HepG2 (cell line): ENCODE measurements around the gene TALDO1. TPM values are rescaled to one million over a fixed set of nuclear protein-coding genes. Genes with fewer than 3 reads are reported as not detected.

Source experiments
- ATAC-seq: fragments of 200-7000 bp; cut with Tn5 transposase; 3 replicates; pipeline ENCODE4 v1.9.1; 2020; ENCODE audit warnings: mild to moderate bottlenecking, moderate library complexity
- BruUV-seq: library from RNA; stranded (reverse); fragments of 400-500 nt; replicated peaks from 2 replicates; lab custom pipeline; 2021; lab: Mats Ljungman, UMichigan
- CTCF ChIA-PET: fragments of 300-600 bp; formaldehyde crosslinking; extraction: SDS; loops from one replicate; lab custom pipeline; 2021; ENCODE audit warnings: low total read pairs, inconsistent platforms, low intra/inter-chr PET ratio; lab: Yijun Ruan, JAX
- POLR2A ChIA-PET: fragments of 350-600 bp; sonication (Branson Sonifier 250); formaldehyde crosslinking; loops from one replicate; lab custom pipeline; 2020; ENCODE audit warnings: antibody characterized with exemption, inconsistent platforms; lab: Yijun Ruan, JAX
- DNase-seq: peaks from one replicate; pipeline ENCODE4 v3.0.0-alpha.2; 2015; ENCODE audit warnings: low spot score
- FAIRE-seq: peaks from 3 replicates; lab custom pipeline; 2011; peaks lifted over from hg19 to GRCh38; lab: Jason Lieb, UNC
- H2AFZ ChIP-seq: one replicate; pipeline ENCODE4 v1.6.1; 2011; ENCODE audit warnings: low read length, inconsistent platforms
- H3K27ac ChIP-seq: fragments of 300-600 bp; 3 replicates; pipeline ENCODE4 v1.8.0; 2011; ENCODE audit warnings: mixed run types, mild to moderate bottlenecking, mixed read lengths, low read length, inconsistent platforms; ENCODE audit not compliant: insufficient read depth; ENCODE audit errors: extremely low read length
- H3K27me3 ChIP-seq, 2 experiments: fragments of 200-600 bp in 1 of 2; 2 replicates in 1 of 2; 3 replicates in 1 of 2; pipeline versions ENCODE4 v1.6.0 to v1.8.0; 2011; ENCODE audit warnings: low read length in 2 of 2, mild to moderate bottlenecking in 2 of 2, moderate library complexity in 2 of 2, inconsistent platforms in 1 of 2; ENCODE audit not compliant: insufficient read depth in 2 of 2, control insufficient read depth in 1 of 2
- H3K36me3 ChIP-seq, 2 experiments: fragments of 200-600 bp in 1 of 2; replicated peaks in 1 of 2; 2 replicates in 1 of 2; 3 replicates in 1 of 2; pipeline versions ENCODE4 v1.5.1 to v1.8.0; 2011; ENCODE audit warnings: low read length in 2 of 2, inconsistent platforms in 1 of 2; ENCODE audit not compliant: insufficient read depth in 2 of 2, control insufficient read depth in 1 of 2
- H3K4me1 ChIP-seq: 2 replicates; pipeline ENCODE4 v1.5.1; 2012; ENCODE audit warnings: low read length, inconsistent platforms; ENCODE audit not compliant: insufficient read depth
- H3K4me2 ChIP-seq: 2 replicates; pipeline ENCODE4 v1.6.0; 2011; ENCODE audit warnings: low read depth, low read length, inconsistent platforms
- H3K4me3 ChIP-seq, 3 experiments: fragments of 200-600 bp in 1 of 3; sonication (generic), shearing (Covaris generic) in 1 of 3; replicated peaks in 1 of 3; 2 replicates each; pipeline ENCODE4 v1.5.1; 2011 to 2016; ENCODE audit warnings: low read length in 3 of 3, inconsistent platforms in 2 of 3, low read depth in 2 of 3, mild to moderate bottlenecking in 2 of 3, control low read depth in 1 of 3, mixed read lengths in 1 of 3; ENCODE audit not compliant: insufficient read depth in 1 of 3
- H3K79me2 ChIP-seq: one replicate; pipeline ENCODE4 v1.6.1; 2011; ENCODE audit warnings: low read length, inconsistent platforms; ENCODE audit not compliant: insufficient read depth
- H3K9ac ChIP-seq: 2 replicates; pipeline ENCODE4 v1.6.0; 2011; ENCODE audit warnings: mild to moderate bottlenecking, low read depth, low read length, inconsistent platforms; ENCODE audit not compliant: insufficient read depth
- H3K9me3 ChIP-seq: 2 replicates; pipeline ENCODE4 v1.5.1; 2012; ENCODE audit warnings: mild to moderate bottlenecking, low read length
- H4K20me1 ChIP-seq: 2 replicates; pipeline ENCODE4 v1.6.0; 2011; ENCODE audit warnings: inconsistent platforms, mild to moderate bottlenecking, low read length, moderate library complexity; ENCODE audit not compliant: insufficient read depth
- AGO2 ChIP-seq: fragments of 200-400 bp; formaldehyde crosslinking; optimal IDR thresholded peaks from 2 replicates; pipeline ENCODE3; 2017; ENCODE audit warnings: mild to moderate bottlenecking, low read depth, low read length, moderate library complexity
- DNMT3B ChIP-seq: conservative IDR thresholded peaks from 2 replicates; pipeline ENCODE4 v1.6.1; 2016; ENCODE audit warnings: missing biosample characterization, control low read depth
- E2F2 ChIP-seq: sonication (generic); formaldehyde crosslinking; IDR thresholded peaks from 2 replicates; pipeline ENCODE4 v1.4.0; 2020; ENCODE audit warnings: missing genetic modification reagents, borderline replicate concordance
- FOXP4 ChIP-seq: sonication (generic); formaldehyde crosslinking; IDR thresholded peaks from 2 replicates; pipeline ENCODE4 v1.4.0; 2020; ENCODE audit warnings: missing genetic modification reagents
- GABPB1 ChIP-seq: IDR thresholded peaks from 2 replicates; pipeline ENCODE4 v1.6.1; 2016; ENCODE audit warnings: mild to moderate bottlenecking, missing genetic modification reagents, moderate library complexity, missing compliant biosample characterization
- KDM2A ChIP-seq: sonication (generic); formaldehyde crosslinking; IDR thresholded peaks from 2 replicates; pipeline ENCODE4 v1.4.0; 2020; ENCODE audit warnings: low read depth, missing genetic modification reagents, borderline replicate concordance
- ZHX1 ChIP-seq: sonication (generic); formaldehyde crosslinking; IDR thresholded peaks from 2 replicates; pipeline ENCODE4 v1.8.1; 2022; ENCODE audit warnings: low read depth, mild to moderate bottlenecking, missing genetic modification reagents
- WGBS: methylation state at CpG from one replicate; pipeline ENCODE4 v1.1.6; 2017; ENCODE audit warnings: low lambda C conversion rate; 5-methylcytosine and 5-hydroxymethylcytosine counted together
- in situ Hi-C: cut with HindIII; loops from 2 replicates; pipeline ENCODE4 v1.10.0; 2017; ENCODE audit warnings: low pct_unique_long_range_greater_than_20kb; ENCODE audit not compliant: extremely low pct_ligation_motif_present
- intact Hi-C: fragments of 100-400 bp; cut with micrococcal nuclease; formaldehyde crosslinking; loops from one replicate; pipeline ENCODE4 v1.10.0; 2022; ENCODE audit not compliant: unreplicated experiment
- polyA plus RNA-seq, 8 experiments: library from polyadenylated mRNA; depleted of rRNA in 3 of 8; stranded (reverse) in 7 of 8; unstranded in 1 of 8; fragments of >200 nt; fragmentation: Illumina TruSeq in 4 of 8; extraction: Trizol in 4 of 8; gene quantifications; 2 replicates each; pipeline versions ENCODE4 v1.2.1 to v1.2.3, GENCODE V29; 2011 to 2016; ENCODE audit warnings: low read depth in 4 of 8, missing spikeins in 1 of 8, mixed read lengths in 1 of 8; ENCODE audit not compliant: insufficient read depth in 1 of 8
- total RNA-seq, 5 experiments: library from RNA; depleted of rRNA; stranded (reverse); fragments of >200 nt; fragmentation: Illumina TruSeq; extraction: Trizol; gene quantifications; 2 replicates each; pipeline ENCODE4 v1.2.3, GENCODE V29; 2016; ENCODE audit warnings: low read depth in 1 of 5

TALDO1 gene
- total and polyA plus RNA-seq, 2 of the 13 experiments (the other 11 are each of a cell fraction or from before 2014, with no cell fraction given), result 107 to 240 TPM

GRCh38 chr11:787084-787675 is 39.9 kb downstream of the TALDO1 start:
- ATAC-seq (no peak), FAIRE-seq (no peak), DNase-seq (no peak)
- intact Hi-C loops, result no loop called here
- no TSS peak for BruUV-seq
- POLR2A ChIA-PET, result interaction anchor here (1.3 kb wide), 1 partner anchor 9 kb away, joined by 3 read pairs; no protein-coding TSS in a partner anchor
- H3K27ac ChIP-seq, result no peak overlapping the region
- H3K4me1 ChIP-seq, result peaks cover 21% of the 10 kb centered on the region
- H3K27me3 ChIP-seq, result peaks cover 0 to 2% of the 10 kb centered on the region in 2 experiments; a peak in 1 of 5 replicates
- CTCF ChIA-PET, result no interaction called here
- H4K20me1 ChIP-seq, result no peaks in the 10 kb centered on the region
- H3K79me2 ChIP-seq, result no peaks in the 10 kb centered on the region
- TF ChIP-seq ZHX1 (CRISPR knock-in tag), result no peak
- TF ChIP-seq AGO2, result peak; percentile 18
- H2AFZ ChIP-seq, result no peak overlapping the region
- no peak overlapping the region for H3K9ac ChIP-seq
- H3K9me3 ChIP-seq, result no peaks in the 10 kb centered on the region
- no peak overlapping the region for H3K4me3 ChIP-seq
- no peak overlapping the region for H3K4me2 ChIP-seq
- H3K36me3 ChIP-seq, result peaks cover 0 to 2% of the 10 kb centered on the region in 2 experiments; a peak in 1 of 5 replicates
- in situ Hi-C loops, result no loop called here
- 93% methylated on average over 16 of the region's 24 CpGs for WGBS

- no TSS peak for BruUV-seq
- ChIA-PET CTCF (no interaction called here), POLR2A (no interaction called here)
- Histone ChIP-seq H3K4me1 (peaks cover 21% of the 10 kb centered on the region), H3K9ac (no peak overlapping the region), H3K9me3 (no peaks in the 10 kb centered on the region), H2AFZ (no peak overlapping the region), H3K36me3 (peaks cover 0 to 2% of the 10 kb centered on the region in 2 experiments; a peak in 1 of 5 replicates), H3K4me3 (peak overlapping the region in 2 of 3 experiments; percentile 27 to 43; a peak in 3 of 6 replicates), H3K27me3 (peaks cover 0 to 2% of the 10 kb centered on the region in 2 experiments; a peak in 1 of 5 replicates), H3K4me2 (peak overlapping the region; percentile 51), H3K79me2 (no peaks in the 10 kb centered on the region), H4K20me1 (no peaks in the 10 kb centered on the region), H3K27ac (no peak overlapping the region)
- no peak for FAIRE-seq
- ATAC-seq, result peak; percentile 43
- in situ Hi-C loops, result no loop called here
- intact Hi-C loops, result no loop called here
- no peak for DNase-seq
- 26% methylated on average over 14 of the region's 28 CpGs for WGBS
- TF ChIP-seq KDM2A (CRISPR knock-in tag) (peak; percentile 34; the same call in 1 of the 2 replicates), GABPB1 (CRISPR knock-in tag) (peak; percentile 32; the same call in 1 of the 2 replicates), DNMT3B (no peak), E2F2 (CRISPR knock-in tag) (no peak), FOXP4 (no peak)
Measured at GRCh38 chr11:788009-788640, 40.9 kb downstream of the TALDO1 start.
